ENCODE results near the gene TRPC4AP. TPM values are rescaled to one million over a fixed set of nuclear protein-coding genes. Genes with fewer than 3 reads are reported as not detected.

Gene TRPC4AP
- total and polyA plus RNA-seq, 10 of the 15 experiments (the other 5 are each of a cell fraction or from before 2014, with no cell fraction given): 1.1 to 61.7 (median 41.2) TPM

GRCh38 chr20:35111141-35111888, 18.7 kb upstream of the TRPC4AP start:
- Histone ChIP-seq H4K20me1 (ENCODE audit: control insufficient read depth, insufficient read depth) (no peaks in the 10 kb centered on the region), H3K4me3 (no peak overlapping the region), H3K27me3 (replicated peaks in 1 of 2; ENCODE audit: control insufficient read depth in 2 of 2, insufficient read depth in 2 of 2, low read length in 1 of 2) (no peaks in the 10 kb centered on the region), H2AFZ (ENCODE audit: control insufficient read depth, low read depth, low read length) (no peak overlapping the region), H3K4me2 (ENCODE audit: control insufficient read depth, insufficient read depth) (no peak overlapping the region), H3K4me1 (ENCODE audit: control insufficient read depth, insufficient read depth, low read length) (no peaks in the 10 kb centered on the region), H3K36me3 (ENCODE audit: control insufficient read depth in 2 of 2, insufficient read depth in 2 of 2, low read length in 1 of 2) (peaks cover 0 to 9% of the 10 kb centered on the region in 2 experiments; a peak in 3 of 4 replicates), H3K9me3 (replicated peaks; ENCODE audit: control insufficient read depth, insufficient read depth, low read length) (no peaks in the 10 kb centered on the region), H3K79me2 (ENCODE audit: control insufficient read depth, insufficient read depth, low read length) (no peaks in the 10 kb centered on the region), H3K27ac (ENCODE audit: control insufficient read depth, insufficient read depth) (no peak overlapping the region), H3K9ac (ENCODE audit: control insufficient read depth, insufficient read depth, low read length) (no peak overlapping the region)
- WGBS (ENCODE audit: insufficient coverage, insufficient replicate concordance, low lambda C conversion rate, missing lambda C conversion rate): 58% methylated on average over 4 of the region's 4 CpGs
- DNase-seq (ENCODE audit: low read depth, low spot score) (no peak), ATAC-seq (no peak; the same call in 2 of the 3 replicates), FAIRE-seq (no peak)
- TF ChIP-seq USF2 (IDR thresholded peaks at IDR 0.05; ENCODE audit: borderline replicate concordance, low read depth, low read length): no peak
- no peak for TF ChIP-seq YBX1 (IDR thresholded peaks at IDR 0.05)
- no peak for TF ChIP-seq HDGF (IDR thresholded peaks at IDR 0.05)
- TF ChIP-seq JUNB (IDR thresholded peaks at IDR 0.05): peak; percentile 27; the same call in 1 of the 2 replicates
- TF ChIP-seq RUNX3 (IDR thresholded peaks at IDR 0.05; ENCODE audit: low read length): peak; percentile 37; the same call in 1 of the 2 replicates
- CTCF ChIA-PET: interaction anchor here (0.6 to 1.3 kb wide), 4 partner anchors 11 to 39 kb away, joined by 3 to 6 read pairs (median 4); no protein-coding TSS in a partner anchor
- SMC1A ChIA-PET (ENCODE audit: uncharacterized antibody, unreplicated experiment): interaction anchor here (1.3 to 1.5 kb wide), 3 partner anchors 11 to 33 kb away, joined by 3 to 7 read pairs (median 4); no protein-coding TSS in a partner anchor
- RAD21 ChIA-PET (ENCODE audit: unreplicated experiment): no interaction called here
- in situ Hi-C loops (cut with MboI): no loop called here
- intact Hi-C loops (cut with micrococcal nuclease; ENCODE audit: unreplicated experiment): no loop called here
- no TSS peak for BruUV-seq (replicated peaks)
- POLR2A ChIA-PET: interaction anchor here (0.5 to 0.6 kb wide), 2 partner anchors 49 to 231 kb away, joined by 3 to 6 read pairs; no protein-coding TSS in a partner anchor

- CTCF ChIA-PET: interaction anchor here (2.7 kb wide), 1 partner anchor 14 kb away, joined by 9 read pairs; no protein-coding TSS in a partner anchor
- WGBS (ENCODE audit: insufficient coverage, insufficient replicate concordance, low lambda C conversion rate, missing lambda C conversion rate): 90% methylated on average over 4 of the region's 4 CpGs
- FAIRE-seq: no peak
Observed at GRCh38 chr20:35108921-35109320, 16.3 kb upstream of the TRPC4AP start.

More at GRCh38 chr20:35108921-35109320, 16.3 kb upstream of the TRPC4AP start:
- H3K4me2 ChIP-seq (ENCODE audit: control insufficient read depth, insufficient read depth): no peak overlapping the region
- no TSS peak for BruUV-seq (replicated peaks)
- ChIA-PET POLR2A (interaction anchor here (0.6 kb wide), 1 partner anchor 21 kb away, joined by 3 read pairs; no protein-coding TSS in a partner anchor), SMC1A (ENCODE audit: uncharacterized antibody, unreplicated experiment) (no interaction called here), RAD21 (ENCODE audit: unreplicated experiment) (no interaction called here)
- H2AFZ ChIP-seq (ENCODE audit: control insufficient read depth, low read depth, low read length): no peak overlapping the region
- H4K20me1 ChIP-seq (ENCODE audit: control insufficient read depth, insufficient read depth): no peaks in the 10 kb centered on the region
- no peak overlapping the region for H3K9ac ChIP-seq (ENCODE audit: control insufficient read depth, insufficient read depth, low read length)
- no peak overlapping the region for H3K27ac ChIP-seq (ENCODE audit: control insufficient read depth, insufficient read depth)
- TF ChIP-seq ATF2 (IDR thresholded peaks at IDR 0.05; ENCODE audit: low read length) (no peak), RAD21 (IDR thresholded peaks at IDR 0.05; ENCODE audit: insufficient read depth, low read depth, low read length) (no peak), KDM1A (IDR thresholded peaks at IDR 0.05; ENCODE audit: borderline replicate concordance) (no peak)
- no peaks in the 10 kb centered on the region for H3K9me3 ChIP-seq (replicated peaks; ENCODE audit: control insufficient read depth, insufficient read depth, low read length)
- in situ Hi-C loops (cut with MboI) (no loop called here), intact Hi-C loops (cut with micrococcal nuclease; ENCODE audit: unreplicated experiment) (no loop called here)
- no peaks in the 10 kb centered on the region for H3K79me2 ChIP-seq (ENCODE audit: control insufficient read depth, insufficient read depth, low read length)
- no peaks in the 10 kb centered on the region for H3K36me3 ChIP-seq (ENCODE audit: control insufficient read depth in 2 of 2, insufficient read depth in 2 of 2, low read length in 1 of 2)
- ATAC-seq: no peak
- H3K27me3 ChIP-seq (replicated peaks in 1 of 2; ENCODE audit: control insufficient read depth in 2 of 2, insufficient read depth in 2 of 2, low read length in 1 of 2): no peaks in the 10 kb centered on the region
- no peak overlapping the region for H3K4me3 ChIP-seq
- no peak for DNase-seq (ENCODE audit: low read depth, low spot score)
- H3K4me1 ChIP-seq (ENCODE audit: control insufficient read depth, insufficient read depth, low read length): no peaks in the 10 kb centered on the region

Data from GM12878 (cell line).